Measurements from ENCODE around the gene PRDM2.

- TF ChIP-seq EP300 (IDR thresholded peaks at IDR 0.05) (no peak), POLR2AphosphoS5 (IDR thresholded peaks at IDR 0.05) (no peak), POLR2A (IDR thresholded peaks at IDR 0.05) (no peak), CTCF (IDR thresholded peaks at IDR 0.05) (peak; percentile 36 to 49)
Measured at GRCh38 chr1:13725714-13726175, 25.8 kb downstream of the PRDM2 start.

Measured in suprapubic skin (tissue), 4 donors.